ENCODE data around the gene DGCR8.

The DGCR8 gene

DNA sequence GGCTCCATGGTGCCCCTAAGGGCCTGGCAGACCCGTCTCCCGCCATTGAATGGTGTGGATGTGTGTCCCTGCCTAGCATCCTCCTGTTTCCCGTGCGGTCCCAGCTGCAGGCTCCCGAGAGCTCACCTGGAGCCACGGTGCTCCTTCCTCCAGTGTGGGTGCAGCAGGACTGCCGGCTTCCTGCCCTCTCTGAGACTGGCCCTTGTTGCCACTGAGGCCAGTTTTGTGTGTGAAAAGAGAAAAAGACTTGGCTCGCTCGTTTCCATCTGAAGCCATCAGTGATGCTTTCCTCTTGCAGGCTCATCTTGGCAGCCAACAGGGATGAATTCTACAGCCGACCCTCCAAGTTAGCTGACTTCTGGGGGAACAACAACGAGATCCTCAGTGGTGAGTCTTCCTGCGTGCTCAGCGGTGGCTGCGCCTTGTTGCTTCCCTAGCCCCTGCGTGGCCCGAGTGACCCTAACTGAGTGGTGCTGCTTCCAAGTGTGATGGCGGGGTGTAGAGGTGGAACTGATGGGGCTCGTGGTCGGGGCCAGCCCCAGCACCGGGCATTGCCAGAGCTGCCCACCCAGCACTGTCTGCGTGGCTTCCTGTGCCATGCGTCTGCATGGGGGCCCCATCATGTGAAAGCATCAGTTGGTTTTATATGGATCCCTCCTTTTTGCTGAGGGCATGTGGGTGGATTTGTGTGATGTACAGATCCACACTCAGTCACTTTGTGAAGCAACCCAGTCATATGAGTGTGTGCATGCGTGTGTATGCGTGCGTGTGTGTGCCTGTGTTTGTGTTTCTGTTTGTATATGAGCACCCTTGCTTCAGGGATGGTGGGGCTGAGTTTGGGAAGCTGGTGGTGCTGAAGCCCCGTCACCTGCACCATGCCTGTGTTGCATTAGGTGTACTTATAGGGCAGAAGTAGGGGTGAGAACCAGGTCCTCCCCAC is 36.7 kb upstream of the DGCR8 start:
- TF ChIP-seq, protein P1, sequence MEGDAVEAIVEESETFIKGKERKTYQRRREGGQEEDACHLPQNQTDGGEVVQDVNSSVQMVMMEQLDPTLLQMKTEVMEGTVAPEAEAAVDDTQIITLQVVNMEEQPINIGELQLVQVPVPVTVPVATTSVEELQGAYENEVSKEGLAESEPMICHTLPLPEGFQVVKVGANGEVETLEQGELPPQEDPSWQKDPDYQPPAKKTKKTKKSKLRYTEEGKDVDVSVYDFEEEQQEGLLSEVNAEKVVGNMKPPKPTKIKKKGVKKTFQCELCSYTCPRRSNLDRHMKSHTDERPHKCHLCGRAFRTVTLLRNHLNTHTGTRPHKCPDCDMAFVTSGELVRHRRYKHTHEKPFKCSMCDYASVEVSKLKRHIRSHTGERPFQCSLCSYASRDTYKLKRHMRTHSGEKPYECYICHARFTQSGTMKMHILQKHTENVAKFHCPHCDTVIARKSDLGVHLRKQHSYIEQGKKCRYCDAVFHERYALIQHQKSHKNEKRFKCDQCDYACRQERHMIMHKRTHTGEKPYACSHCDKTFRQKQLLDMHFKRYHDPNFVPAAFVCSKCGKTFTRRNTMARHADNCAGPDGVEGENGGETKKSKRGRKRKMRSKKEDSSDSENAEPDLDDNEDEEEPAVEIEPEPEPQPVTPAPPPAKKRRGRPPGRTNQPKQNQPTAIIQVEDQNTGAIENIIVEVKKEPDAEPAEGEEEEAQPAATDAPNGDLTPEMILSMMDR (IDR thresholded peaks at IDR 0.05; ENCODE audit: borderline replicate concordance, insufficient read depth, low read depth, low read length): no peak
- no peak overlapping the region for H3K4me3 ChIP-seq (ENCODE audit: low read depth, low read length)

DNA sequence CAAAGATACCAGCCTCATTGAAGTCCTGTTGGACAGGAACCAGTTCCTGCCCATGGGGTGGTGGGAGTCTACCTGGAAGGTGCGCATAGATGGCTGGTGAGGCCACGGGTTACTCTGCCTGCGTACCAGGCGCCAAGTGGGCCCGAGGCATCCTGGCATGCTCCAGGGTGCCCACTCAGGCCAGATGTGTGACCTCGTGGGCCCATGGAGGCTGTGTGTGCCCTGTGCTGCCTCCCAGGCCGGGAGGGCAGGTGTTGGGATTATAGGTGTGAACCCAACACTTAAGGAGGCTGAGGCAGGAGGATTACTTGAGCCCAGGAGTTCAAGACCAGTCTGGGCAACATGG is 36.1 kb upstream of the DGCR8 start:
- H3K4me3 ChIP-seq (ENCODE audit: low read depth, low read length): no peak overlapping the region
- TF ChIP-seq, protein P1 (IDR thresholded peaks at IDR 0.05; ENCODE audit: borderline replicate concordance, insufficient read depth, low read depth, low read length): no peak

DNA sequence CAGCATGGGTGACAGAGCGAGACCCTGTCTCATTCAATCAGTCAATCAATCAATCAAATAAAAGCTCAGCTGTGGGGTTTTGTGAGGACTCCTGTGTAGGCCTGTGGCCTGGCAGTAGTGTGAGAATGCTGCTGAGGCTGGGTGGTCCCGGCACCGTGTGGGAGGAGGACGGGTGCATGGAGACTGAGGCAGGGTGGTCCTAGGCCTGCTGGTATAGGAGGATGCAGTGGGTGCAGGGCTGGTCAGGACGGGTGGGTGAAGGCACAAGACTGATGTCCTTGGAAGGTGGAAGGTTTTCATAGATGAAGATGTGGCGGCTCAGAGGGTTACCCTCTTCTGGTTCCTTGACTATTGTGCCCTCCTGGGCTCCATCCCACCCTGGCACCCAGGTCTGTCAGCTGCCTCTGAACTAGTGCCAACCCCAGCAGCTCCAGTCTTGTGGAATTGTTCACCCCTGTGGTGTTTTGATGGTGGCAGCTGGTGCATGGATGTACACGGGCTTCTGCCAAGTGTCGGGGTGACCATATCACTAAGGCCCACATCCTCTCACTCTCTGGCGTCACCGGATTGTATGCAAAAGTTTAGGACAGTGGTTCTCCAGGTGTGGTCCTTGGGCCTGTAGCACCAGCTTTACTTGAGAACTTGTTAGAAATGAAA is 35.4 kb upstream of the DGCR8 start:
- H3K4me3 ChIP-seq (ENCODE audit: low read depth, low read length): no peak overlapping the region
- TF ChIP-seq, protein P1 (IDR thresholded peaks at IDR 0.05; ENCODE audit: borderline replicate concordance, insufficient read depth, low read depth, low read length): no peak

DNA sequence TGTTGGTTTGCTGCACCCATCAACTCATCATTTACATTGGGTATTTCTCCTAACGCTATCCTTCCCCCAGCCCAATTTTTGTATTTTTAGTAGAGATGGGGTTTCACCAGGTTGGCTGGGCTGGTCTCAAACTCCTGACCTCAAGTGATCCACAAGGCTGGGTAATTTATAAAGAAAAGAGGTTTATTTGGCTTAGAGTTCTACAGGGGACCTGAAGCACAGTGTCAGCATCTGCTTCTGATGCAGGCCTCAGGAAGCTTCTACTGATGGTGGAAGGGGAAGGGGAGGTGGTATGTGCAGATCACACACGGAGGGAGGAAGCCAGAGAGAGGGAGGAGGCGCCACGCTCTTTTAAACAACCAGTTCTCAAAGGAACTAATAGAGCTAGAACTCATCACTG is 33.3 kb upstream of the DGCR8 start:
- TF ChIP-seq, protein P1 (IDR thresholded peaks at IDR 0.05; ENCODE audit: borderline replicate concordance, insufficient read depth, low read depth, low read length): no peak
- no peak overlapping the region for H3K4me3 ChIP-seq (ENCODE audit: low read depth, low read length)

DNA sequence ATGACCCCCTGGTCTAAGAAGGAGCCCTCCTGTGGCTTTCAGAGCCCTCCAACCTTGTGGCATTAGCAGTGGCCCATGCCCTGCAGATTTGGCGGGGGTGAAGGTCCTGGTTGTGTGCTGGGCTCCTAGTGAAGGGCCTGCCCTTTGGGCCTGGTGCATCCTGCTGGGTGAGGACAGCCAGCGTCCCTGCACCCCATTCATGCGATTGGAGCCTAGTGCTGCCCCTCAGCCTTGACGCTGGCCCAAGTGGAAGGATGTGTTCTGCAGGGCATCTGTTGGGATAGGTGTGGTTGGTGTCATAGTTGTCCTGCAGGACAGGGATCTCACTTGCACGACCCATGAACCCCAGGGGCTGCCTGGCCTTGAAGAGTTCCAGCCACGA is 28.1 kb upstream of the DGCR8 start:
- no peak overlapping the region for H3K4me3 ChIP-seq (ENCODE audit: low read depth, low read length)
- TF ChIP-seq, protein P1 (IDR thresholded peaks at IDR 0.05; ENCODE audit: borderline replicate concordance, insufficient read depth, low read depth, low read length): no peak

DNA sequence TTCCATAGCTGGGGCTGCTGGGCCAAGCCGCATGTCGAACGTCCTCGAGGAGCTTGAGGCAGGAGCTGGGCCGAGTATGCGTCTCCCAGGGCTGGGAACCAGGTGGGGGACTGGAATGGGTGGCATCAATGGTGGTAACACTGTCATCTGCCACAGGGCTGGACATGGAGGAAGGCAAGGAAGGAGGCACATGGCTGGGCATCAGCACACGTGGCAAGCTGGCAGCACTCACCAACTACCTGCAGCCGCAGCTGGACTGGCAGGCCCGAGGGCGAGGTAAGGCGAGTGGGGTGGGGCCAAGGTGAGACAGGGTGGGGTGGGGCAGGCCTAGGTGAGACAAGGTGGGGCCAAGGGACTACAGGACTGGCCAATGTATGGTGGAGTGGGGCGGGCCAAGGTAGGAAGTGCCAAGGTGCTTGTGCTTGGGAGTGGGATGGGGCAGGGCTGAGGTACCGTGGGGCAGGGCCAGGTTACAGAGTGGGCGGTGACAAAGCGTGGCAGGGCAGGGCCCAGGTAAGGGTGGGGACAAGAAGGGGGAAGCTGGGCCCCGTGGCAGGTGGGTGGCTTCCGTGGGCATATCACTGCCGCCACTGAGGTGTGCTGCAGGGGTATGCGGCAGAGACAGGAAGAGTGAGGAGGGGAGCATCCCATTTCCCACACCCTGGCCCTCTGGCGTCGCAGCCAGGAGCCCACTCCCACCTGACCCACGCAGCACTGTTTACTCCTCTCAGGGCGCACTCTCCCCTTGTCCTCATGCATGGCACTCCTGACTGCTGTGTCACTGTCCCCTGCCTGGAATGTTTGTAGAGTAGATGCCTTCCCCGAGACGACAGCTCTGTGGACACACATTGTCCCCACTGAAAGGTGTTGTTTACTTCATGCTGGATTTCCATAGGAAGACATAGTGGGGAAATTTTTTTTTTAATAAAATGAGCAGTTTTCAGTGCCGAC is 27.5 kb upstream of the DGCR8 start:
- no peak overlapping the region for H3K4me3 ChIP-seq (ENCODE audit: low read depth, low read length)
- TF ChIP-seq, protein P1 (IDR thresholded peaks at IDR 0.05; ENCODE audit: borderline replicate concordance, insufficient read depth, low read depth, low read length): no peak

Measured in GM12875 (cell line).